GM23248 (cell line): ENCODE results near the gene APOD. TPM values are rescaled to one million over a fixed set of nuclear protein-coding genes. Genes with fewer than 3 reads are reported as not detected.
"Not testable (repeated sequence)": the region's sequence is repeated elsewhere in the genome, so short reads cannot be mapped to it uniquely, and the experiment has no call there.

Experiments used
- DNase-seq: peaks from one replicate; pipeline ENCODE4 v3.0.0-alpha.2; 2015
- H2AFZ ChIP-seq: fragments of 200-600 bp; sonication (generic); 2 replicates; pipeline ENCODE4 v1.6.1; 2016; ENCODE audit warnings: antibody characterized with exemption
- H3F3A ChIP-seq: fragments of 200-600 bp; sonication (generic); 2 replicates; pipeline ENCODE4 v1.6.1; 2016; ENCODE audit warnings: mild to moderate bottlenecking, antibody characterized with exemption, mixed run types; ENCODE audit not compliant: insufficient read depth
- H3K27ac ChIP-seq: fragments of 200-600 bp; sonication (generic); 2 replicates; pipeline ENCODE4 v1.5.1; 2016; ENCODE audit warnings: mild to moderate bottlenecking
- H3K27me3 ChIP-seq: fragments of 200-600 bp; sonication (generic); replicated peaks from 2 replicates; pipeline ENCODE4 v1.6.1; 2016; ENCODE audit warnings: mild to moderate bottlenecking; ENCODE audit not compliant: insufficient read depth
- H3K36me3 ChIP-seq: fragments of 200-600 bp; sonication (generic); 2 replicates; pipeline ENCODE4 v1.6.1; 2016; ENCODE audit warnings: low read depth, mild to moderate bottlenecking
- H3K4me1 ChIP-seq: fragments of 200-600 bp; sonication (generic); 2 replicates; pipeline ENCODE4 v1.6.1; 2016; ENCODE audit warnings: mild to moderate bottlenecking; ENCODE audit not compliant: insufficient read depth
- H3K4me2 ChIP-seq: fragments of 200-600 bp; sonication (generic); one replicate; pipeline ENCODE4 v1.6.1; 2016; ENCODE audit warnings: mild to moderate bottlenecking; ENCODE audit not compliant: unreplicated experiment
- H3K4me3 ChIP-seq: fragments of 200-600 bp; sonication (generic); 2 replicates; pipeline ENCODE4 v1.5.1; 2016; ENCODE audit warnings: mild to moderate bottlenecking
- H3K79me2 ChIP-seq: fragments of 200-600 bp; sonication (generic); 2 replicates; pipeline ENCODE4 v1.6.1; 2016; ENCODE audit warnings: mild to moderate bottlenecking; ENCODE audit not compliant: insufficient read depth
- H3K9ac ChIP-seq: fragments of 200-600 bp; sonication (generic); 2 replicates; pipeline ENCODE4 v1.6.1; 2016; ENCODE audit warnings: mild to moderate bottlenecking
- H3K9me2 ChIP-seq: fragments of 200-600 bp; sonication (generic); 2 replicates; pipeline ENCODE4 v1.6.1; 2016; ENCODE audit warnings: mixed run types, mild to moderate bottlenecking, moderate library complexity; ENCODE audit not compliant: insufficient read depth
- H3K9me3 ChIP-seq: fragments of 200-600 bp; sonication (generic); one replicate; pipeline ENCODE4 v1.6.1; 2017; ENCODE audit warnings: low read depth
- H4K20me1 ChIP-seq: fragments of 200-600 bp; sonication (generic); 2 replicates; pipeline ENCODE4 v1.6.0; 2016; ENCODE audit not compliant: insufficient read depth
- EZH2 ChIP-seq: fragments of 200-600 bp; sonication (generic); IDR thresholded peaks from 2 replicates; pipeline ENCODE4 v1.6.1; 2018; ENCODE audit warnings: antibody characterized with exemption, mild to moderate bottlenecking; ENCODE audit not compliant: insufficient read depth, poor library complexity, severe bottlenecking
- EZH2phosphoT487 ChIP-seq: fragments of 200-600 bp; sonication (generic); IDR thresholded peaks from 2 replicates; pipeline ENCODE4 v1.6.1; 2018; ENCODE audit warnings: antibody characterized with exemption, moderate library complexity, mild to moderate bottlenecking, low read depth; ENCODE audit not compliant: insufficient read depth
- WGBS, 2 experiments: methylation state at CpG; one replicate each; pipeline ENCODE4 v1.1.6; 2015 to 2017; ENCODE audit warnings: low lambda C conversion rate in 2 of 2, low coverage in 1 of 2; ENCODE audit errors: missing lambda C conversion rate in 2 of 2; 5-methylcytosine and 5-hydroxymethylcytosine counted together
- in situ Hi-C: fragments of 300-500 bp; cut with MboI; formaldehyde crosslinking; loops from 2 replicates; pipeline ENCODE4 v1.15.0; 2020
- polyA plus RNA-seq: library from polyadenylated mRNA; unstranded; fragments of >200 nt; fragmentation: Nextera tagmentation; extraction: Ambion mirVana; gene quantifications from 2 replicates; pipeline ENCODE4 v1.2.1, GENCODE V29; 2016
- total RNA-seq: library from RNA; depleted of rRNA; stranded (reverse); fragments of >200 nt; shearing (Covaris generic); gene quantifications from 2 replicates; pipeline ENCODE4 v1.2.3, GENCODE V29; 2014

APOD gene
- total and polyA plus RNA-seq, 2 experiments from 2014 or later: 0.97 to 3.7 TPM

GRCh38 chr3:195591852-195592251 is 8.1 kb upstream of the APOD start:
- Histone ChIP-seq H4K20me1 (no peaks in the 10 kb centered on the region), H3K4me3 (no peak overlapping the region), H3F3A (no peaks in the 10 kb centered on the region), H3K36me3 (no peaks in the 10 kb centered on the region), H3K27ac (no peak overlapping the region), H3K4me1 (no peaks in the 10 kb centered on the region), H3K79me2 (no peaks in the 10 kb centered on the region), H3K9me2 (no peaks in the 10 kb centered on the region), H3K4me2 (no peak overlapping the region), H3K9ac (no peak overlapping the region), H3K9me3 (no peaks in the 10 kb centered on the region), H2AFZ (no peak overlapping the region), H3K27me3 (no peaks in the 10 kb centered on the region)
- 6 to 7% methylated on average over 2 of the region's 2 CpGs for WGBS, 2 experiments
- no peak for DNase-seq
- in situ Hi-C loops: no loop called here
- TF ChIP-seq EZH2: no peak
- no peak for TF ChIP-seq EZH2phosphoT487

DNA sequence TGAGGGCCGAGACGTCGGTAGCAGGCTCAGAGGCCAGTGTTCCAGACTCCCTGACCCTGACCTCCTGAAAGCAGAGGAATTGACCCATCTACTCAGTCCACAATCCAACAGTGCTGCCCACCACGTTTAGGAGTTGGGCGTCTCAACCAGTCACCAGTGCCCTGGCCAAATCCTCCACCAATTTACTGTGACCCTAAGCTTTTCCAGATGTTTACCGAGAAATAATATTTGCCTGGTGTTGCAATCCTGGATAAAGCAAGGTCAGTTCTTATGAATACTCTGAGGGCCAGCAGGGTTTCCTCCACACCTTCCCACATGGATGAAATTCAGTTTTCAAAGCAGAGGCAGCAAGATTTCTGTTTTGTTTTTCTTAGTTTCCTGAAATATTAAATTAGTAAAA is 7.5 kb upstream of the APOD start:
- Histone ChIP-seq H3K9ac (no peak overlapping the region), H3F3A (no peaks in the 10 kb centered on the region), H3K9me2 (no peaks in the 10 kb centered on the region), H4K20me1 (no peaks in the 10 kb centered on the region), H3K9me3 (no peaks in the 10 kb centered on the region), H3K4me2 (no peak overlapping the region), H3K27me3 (no peaks in the 10 kb centered on the region), H2AFZ (no peak overlapping the region), H3K36me3 (no peaks in the 10 kb centered on the region), H3K4me1 (no peaks in the 10 kb centered on the region), H3K79me2 (no peaks in the 10 kb centered on the region), H3K4me3 (no peak overlapping the region), H3K27ac (no peak overlapping the region)
- no peak for TF ChIP-seq EZH2phosphoT487
- TF ChIP-seq EZH2: no peak
- in situ Hi-C loops: no loop called here
- DNase-seq: peak; percentile 24
- WGBS, 2 experiments: 11 to 24% methylated on average over 6 of the region's 6 CpGs

- H3F3A ChIP-seq, in situ Hi-C loops: not testable (repeated sequence)
Measured at GRCh38 chr3:195590381-195590780, 6.6 kb upstream of the APOD start.

GRCh38 chr3:195589796-195590195 is 6.1 kb upstream of the APOD start:
- DNase-seq, H3K27me3 ChIP-seq, H3K9me2 ChIP-seq, H3K9ac ChIP-seq, H4K20me1 ChIP-seq, H3K36me3 ChIP-seq, H3K4me1 ChIP-seq, H3K79me2 ChIP-seq, H3K9me3 ChIP-seq, H3K4me2 ChIP-seq, in situ Hi-C loops, H3K4me3 ChIP-seq, H3K27ac ChIP-seq, H2AFZ ChIP-seq, H3F3A ChIP-seq: not testable (repeated sequence)
- 61 to 66% methylated on average over 6 of the region's 6 CpGs for WGBS, 2 experiments

More at GRCh38 chr3:195590381-195590780, 6.6 kb upstream of the APOD start:
- H3K4me3 ChIP-seq, H3K36me3 ChIP-seq, H3K4me1 ChIP-seq, H4K20me1 ChIP-seq, H3K4me2 ChIP-seq, DNase-seq, H3K9ac ChIP-seq, H3K27me3 ChIP-seq, H2AFZ ChIP-seq, H3K27ac ChIP-seq, H3K79me2 ChIP-seq, H3K9me2 ChIP-seq, H3K9me3 ChIP-seq: not testable (repeated sequence)
- 46 to 47% methylated on average over 2 of the region's 2 CpGs for WGBS, 2 experiments

DNA sequence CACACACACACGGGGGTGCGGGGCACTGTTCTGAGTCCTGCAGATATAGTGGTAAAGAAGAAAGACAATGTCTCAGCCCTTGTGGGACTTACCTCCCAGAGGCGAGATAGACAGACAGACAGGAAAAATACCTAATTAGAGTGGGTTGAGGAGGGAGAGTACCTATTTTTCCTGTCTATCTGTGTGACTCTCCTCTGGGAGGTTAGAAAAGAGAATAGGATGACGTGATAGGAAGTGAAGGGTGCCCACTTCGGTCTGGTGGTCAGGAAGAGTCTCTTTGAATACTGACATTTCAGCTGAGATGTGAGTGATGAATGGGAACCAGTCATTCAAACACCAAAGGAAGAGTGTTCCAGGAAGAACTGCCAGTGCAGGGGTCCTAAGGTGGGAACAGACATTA is 4.1 kb upstream of the APOD start:
- Histone ChIP-seq H2AFZ (no peak overlapping the region), H3K9me3 (no peaks in the 10 kb centered on the region), H3K36me3 (no peaks in the 10 kb centered on the region), H3K9ac (no peak overlapping the region), H3K4me2 (no peak overlapping the region), H3K4me3 (no peak overlapping the region), H3F3A (no peaks in the 10 kb centered on the region), H4K20me1 (no peaks in the 10 kb centered on the region), H3K27me3 (no peaks in the 10 kb centered on the region), H3K9me2 (no peaks in the 10 kb centered on the region), H3K4me1 (peaks cover 10% of the 10 kb centered on the region), H3K27ac (no peak overlapping the region), H3K79me2 (no peaks in the 10 kb centered on the region)
- TF ChIP-seq EZH2phosphoT487: no peak
- no peak for TF ChIP-seq EZH2
- in situ Hi-C loops: no loop called here
- WGBS, 2 experiments: 61% methylated on average over 5 of the region's 5 CpGs
- no peak for DNase-seq
